ENCODE measurements around the gene PAPPA. TPM values are rescaled to one million over a fixed set of nuclear protein-coding genes. Genes with fewer than 3 reads are reported as not detected.

The PAPPA gene
- total RNA-seq, 1 experiment from 2014 or later: 0.17 TPM

- Mint-ChIP-seq H3K9me3 (no peaks in the 10 kb centered on the region; a peak in 1 of 5 replicates), H3K27ac (peak overlapping the region in 1 of 3 experiments; percentile 5; a peak in 2 of 7 replicates), H3K27me3 (ENCODE audit: low read depth) (peaks cover 8% of the 10 kb centered on the region), H3K4me3 (no peak overlapping the region), H3K4me1 (0 out of 4 replicates have a peak, but pooled peaks cover 0 to 6% of the 10 kb centered on the region in 2 experiments), H3K36me3 (ENCODE audit: insufficient read depth in 1 of 3, low read depth in 3 of 3) (no peaks in the 10 kb centered on the region)
- H4K8ac ChIP-seq (replicated peaks; ENCODE audit: insufficient read length, low read depth, low read length): no peak overlapping the region
- H2AK5ac ChIP-seq (ENCODE audit: insufficient read length, low read length): no peak overlapping the region
- H2BK12ac ChIP-seq (ENCODE audit: insufficient read length, low read depth, low read length): no peak overlapping the region
- no peak overlapping the region for H3K4ac ChIP-seq (ENCODE audit: low read depth, low read length)
- no peak overlapping the region for H2BK120ac ChIP-seq (ENCODE audit: low read depth, low read length, poor library complexity, severe bottlenecking)
- no peak overlapping the region for H4K5ac ChIP-seq (ENCODE audit: insufficient read length, low read depth, low read length)
- H3K9me3 ChIP-seq (ENCODE audit: control insufficient read depth, low read depth, low read length): no peaks in the 10 kb centered on the region
- H3K18ac ChIP-seq (ENCODE audit: insufficient read length, low read depth, low read length): no peak overlapping the region
- no peak overlapping the region for H2BK20ac ChIP-seq (ENCODE audit: low read depth, low read length, poor library complexity, severe bottlenecking)
- H3K27me3 ChIP-seq (ENCODE audit: insufficient read depth, low read length): no peaks in the 10 kb centered on the region
- H3K4me2 ChIP-seq (ENCODE audit: insufficient read depth, insufficient read length, low read length): no peak overlapping the region
- WGBS (ENCODE audit: extremely low coverage, insufficient read length, low lambda C conversion rate): no CpG with 5 or more reads among the region's 1 CpG
- H3K23ac ChIP-seq (ENCODE audit: insufficient read length, low read depth, low read length): no peak overlapping the region
- H2BK15ac ChIP-seq (ENCODE audit: low read depth, low read length): no peak overlapping the region
- H3K56ac ChIP-seq (ENCODE audit: insufficient read length, low read depth, low read length): no peak overlapping the region
- H3K27ac ChIP-seq (ENCODE audit: insufficient read length, low read depth, low read length): no peak overlapping the region
- H4K91ac ChIP-seq (ENCODE audit: insufficient read length, low read depth, low read length): no peak overlapping the region
- no peak for DNase-seq
- H3K4me1 ChIP-seq (ENCODE audit: insufficient read depth, low read length): no peaks in the 10 kb centered on the region
- TF ChIP-seq, protein P1, sequence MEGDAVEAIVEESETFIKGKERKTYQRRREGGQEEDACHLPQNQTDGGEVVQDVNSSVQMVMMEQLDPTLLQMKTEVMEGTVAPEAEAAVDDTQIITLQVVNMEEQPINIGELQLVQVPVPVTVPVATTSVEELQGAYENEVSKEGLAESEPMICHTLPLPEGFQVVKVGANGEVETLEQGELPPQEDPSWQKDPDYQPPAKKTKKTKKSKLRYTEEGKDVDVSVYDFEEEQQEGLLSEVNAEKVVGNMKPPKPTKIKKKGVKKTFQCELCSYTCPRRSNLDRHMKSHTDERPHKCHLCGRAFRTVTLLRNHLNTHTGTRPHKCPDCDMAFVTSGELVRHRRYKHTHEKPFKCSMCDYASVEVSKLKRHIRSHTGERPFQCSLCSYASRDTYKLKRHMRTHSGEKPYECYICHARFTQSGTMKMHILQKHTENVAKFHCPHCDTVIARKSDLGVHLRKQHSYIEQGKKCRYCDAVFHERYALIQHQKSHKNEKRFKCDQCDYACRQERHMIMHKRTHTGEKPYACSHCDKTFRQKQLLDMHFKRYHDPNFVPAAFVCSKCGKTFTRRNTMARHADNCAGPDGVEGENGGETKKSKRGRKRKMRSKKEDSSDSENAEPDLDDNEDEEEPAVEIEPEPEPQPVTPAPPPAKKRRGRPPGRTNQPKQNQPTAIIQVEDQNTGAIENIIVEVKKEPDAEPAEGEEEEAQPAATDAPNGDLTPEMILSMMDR (conservative IDR thresholded peaks at IDR 0.05): peak; percentile 50
- H3K79me2 ChIP-seq (ENCODE audit: insufficient read depth, low read length): no peaks in the 10 kb centered on the region
- no peak overlapping the region for H3T11ph ChIP-seq (ENCODE audit: low read length)
- H3K14ac ChIP-seq (ENCODE audit: insufficient read depth, low read length): no peak overlapping the region
- H3K23me2 ChIP-seq (ENCODE audit: insufficient read length, low read depth, low read length, poor library complexity, severe bottlenecking): no peaks in the 10 kb centered on the region
- no peak overlapping the region for H3K9ac ChIP-seq (ENCODE audit: extremely low read depth, insufficient read length, low read length)
- no peaks in the 10 kb centered on the region for H3K79me1 ChIP-seq (ENCODE audit: insufficient read depth, low read depth, low read length, poor library complexity, severe bottlenecking)
- no peak overlapping the region for H2BK5ac ChIP-seq (ENCODE audit: insufficient read length, low read length)
- no peak overlapping the region for H2AFZ ChIP-seq (ENCODE audit: low read length)
- H4K20me1 ChIP-seq (ENCODE audit: control insufficient read depth, insufficient read depth, insufficient read length): no peaks in the 10 kb centered on the region
These were observed 13.1 kb downstream of the PAPPA start for GRCh38 chr9:116166713-116167112.

Measured in H9 (cell line).